ENCODE results near the gene SYCP2. TPM values are rescaled to one million over a fixed set of nuclear protein-coding genes. Genes with fewer than 3 reads are reported as not detected.

SYCP2 gene
- total RNA-seq, 1 donor from 2014 or later, result 60.9 TPM

DNA sequence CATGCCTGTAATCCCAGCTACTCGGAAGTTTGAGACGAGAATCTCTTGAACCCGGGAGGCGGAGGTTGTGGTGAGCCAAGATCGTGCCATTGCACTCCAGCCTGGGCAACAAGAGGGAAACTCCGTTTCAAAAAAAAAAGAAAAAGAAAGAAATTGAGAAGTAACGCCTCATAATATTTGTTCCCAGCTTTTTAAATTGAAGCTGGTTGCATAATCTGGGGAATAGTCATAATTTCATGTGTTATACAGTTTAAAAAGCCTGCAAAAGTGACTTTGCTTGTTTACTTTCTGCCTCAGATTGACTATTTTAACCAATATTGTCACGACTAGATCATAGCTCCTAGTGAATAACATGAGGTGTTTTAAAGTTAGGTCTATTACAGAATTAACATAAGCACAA, 13.9 kb upstream of the SYCP2 start:
- Histone ChIP-seq H3K4me1 (peaks cover 0 to 5% of the 10 kb centered on the region in 2 donors), H3K9me3 (no peaks in the 10 kb centered on the region), H3K27me3 (no peaks in the 10 kb centered on the region), H3K36me3 (peaks cover 13 to 31% of the 10 kb centered on the region in 2 donors), H3K27ac (no peak overlapping the region), H3K4me3 (no peak overlapping the region)
- no peak for DNase-seq (ENCODE audit: low spot score in 2 of 2)
- intact Hi-C loops (cut with DNase I), result no loop called here
- TF ChIP-seq CTCF (IDR thresholded peaks at IDR 0.05), result no peak

DNA sequence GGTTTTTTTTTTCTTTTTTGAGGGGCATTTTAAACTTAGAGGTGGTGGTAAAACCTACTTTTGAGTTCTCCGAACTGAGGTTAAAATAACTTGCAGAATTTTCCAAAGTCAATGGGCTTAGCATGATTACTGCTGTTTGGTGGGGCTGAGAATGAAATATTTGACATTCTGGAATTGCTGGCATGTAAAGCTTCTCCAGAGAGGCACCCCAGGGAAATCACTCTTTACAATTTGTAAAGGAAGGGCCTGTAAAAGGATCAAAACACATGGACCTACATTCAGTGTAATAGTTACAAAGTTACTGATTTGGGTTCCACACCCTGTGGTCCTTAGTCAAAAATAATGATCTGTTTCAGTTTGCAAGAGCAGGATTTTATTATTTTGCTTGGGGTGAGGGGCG, 12.3 kb upstream of the SYCP2 start:
- Histone ChIP-seq H3K27ac (no peak overlapping the region), H3K9me3 (no peaks in the 10 kb centered on the region), H3K4me1 (peaks cover 0 to 18% of the 10 kb centered on the region in 2 donors), H3K27me3 (no peaks in the 10 kb centered on the region), H3K36me3 (peaks cover 13 to 32% of the 10 kb centered on the region in 2 donors), H3K4me3 (no peak overlapping the region)
- no peak for TF ChIP-seq CTCF (IDR thresholded peaks at IDR 0.05)
- no peak for DNase-seq (ENCODE audit: low spot score in 2 of 2)
- intact Hi-C loops (cut with DNase I), result no loop called here

GRCh38 chr20:59945175-59945574, 11.7 kb upstream of the SYCP2 start:
- Histone ChIP-seq H3K4me3 (no peak overlapping the region), H3K9me3 (no peaks in the 10 kb centered on the region), H3K4me1 (peaks cover 0 to 18% of the 10 kb centered on the region in 2 donors), H3K36me3 (peaks cover 13 to 32% of the 10 kb centered on the region in 2 donors), H3K27ac (no peak overlapping the region), H3K27me3 (no peaks in the 10 kb centered on the region)
- intact Hi-C loops (cut with DNase I), result no loop called here
- DNase-seq (ENCODE audit: low spot score in 2 of 2), result no peak
- no peak for TF ChIP-seq CTCF (IDR thresholded peaks at IDR 0.05)

GRCh38 chr20:59944726-59945125, 11.3 kb upstream of the SYCP2 start:
- no peak for DNase-seq (ENCODE audit: low spot score in 2 of 2)
- Histone ChIP-seq H3K4me1 (peaks cover 0 to 18% of the 10 kb centered on the region in 2 donors), H3K36me3 (peaks cover 13 to 32% of the 10 kb centered on the region in 2 donors), H3K27ac (no peak overlapping the region), H3K27me3 (no peaks in the 10 kb centered on the region), H3K4me3 (no peak overlapping the region), H3K9me3 (no peaks in the 10 kb centered on the region)
- no peak for TF ChIP-seq CTCF (IDR thresholded peaks at IDR 0.05)
- intact Hi-C loops (cut with DNase I), result loop anchor here (5.0 kb wide), 1 partner anchor 1637 kb away; the partner anchor contains the start of gene RAB22A

GRCh38 chr20:59942245-59942644, 8.8 kb upstream of the SYCP2 start:
- H3K27ac ChIP-seq, result no peak overlapping the region
- no peak for TF ChIP-seq CTCF (IDR thresholded peaks at IDR 0.05)

GRCh38 chr20:59940956-59941294, 7.5 kb upstream of the SYCP2 start:
- DNase-seq (ENCODE audit: low spot score in 2 of 2), result no peak
- peaks cover 13 to 32% of the 10 kb centered on the region in 2 donors for H3K36me3 ChIP-seq
- no peak for TF ChIP-seq CTCF (IDR thresholded peaks at IDR 0.05)
- H3K27me3 ChIP-seq, result no peaks in the 10 kb centered on the region
- peaks cover 14 to 31% of the 10 kb centered on the region in 2 donors for H3K4me1 ChIP-seq
- peak overlapping the region; percentile 92 to 94 for H3K27ac ChIP-seq
- intact Hi-C loops (cut with DNase I), result loop anchor here (5.0 kb wide), 1 partner anchor 1634 kb away; the partner anchor contains the start of gene RAB22A
- H3K9me3 ChIP-seq, result no peaks in the 10 kb centered on the region
- H3K4me3 ChIP-seq, result peak overlapping the region; percentile 79 to 88

More at GRCh38 chr20:59942245-59942644, 8.8 kb upstream of the SYCP2 start:
- no peak overlapping the region for H3K4me3 ChIP-seq
- no peaks in the 10 kb centered on the region for H3K9me3 ChIP-seq
- H3K36me3 ChIP-seq, result peaks cover 13 to 32% of the 10 kb centered on the region in 2 donors
- H3K4me1 ChIP-seq, result peaks cover 14 to 33% of the 10 kb centered on the region in 2 donors
- intact Hi-C loops (cut with DNase I), result loop anchor here (5.0 kb wide), 1 partner anchor 1635 kb away; the partner anchor contains the start of gene RAB22A
- H3K27me3 ChIP-seq, result no peaks in the 10 kb centered on the region
- DNase-seq (ENCODE audit: low spot score in 2 of 2), result no peak
